ENCODE measurements around the gene ABR.
"Not testable (repeated sequence)": the region's sequence is repeated elsewhere in the genome, so short reads cannot be mapped to it uniquely, and the experiment has no call there.

The ABR gene

DNA sequence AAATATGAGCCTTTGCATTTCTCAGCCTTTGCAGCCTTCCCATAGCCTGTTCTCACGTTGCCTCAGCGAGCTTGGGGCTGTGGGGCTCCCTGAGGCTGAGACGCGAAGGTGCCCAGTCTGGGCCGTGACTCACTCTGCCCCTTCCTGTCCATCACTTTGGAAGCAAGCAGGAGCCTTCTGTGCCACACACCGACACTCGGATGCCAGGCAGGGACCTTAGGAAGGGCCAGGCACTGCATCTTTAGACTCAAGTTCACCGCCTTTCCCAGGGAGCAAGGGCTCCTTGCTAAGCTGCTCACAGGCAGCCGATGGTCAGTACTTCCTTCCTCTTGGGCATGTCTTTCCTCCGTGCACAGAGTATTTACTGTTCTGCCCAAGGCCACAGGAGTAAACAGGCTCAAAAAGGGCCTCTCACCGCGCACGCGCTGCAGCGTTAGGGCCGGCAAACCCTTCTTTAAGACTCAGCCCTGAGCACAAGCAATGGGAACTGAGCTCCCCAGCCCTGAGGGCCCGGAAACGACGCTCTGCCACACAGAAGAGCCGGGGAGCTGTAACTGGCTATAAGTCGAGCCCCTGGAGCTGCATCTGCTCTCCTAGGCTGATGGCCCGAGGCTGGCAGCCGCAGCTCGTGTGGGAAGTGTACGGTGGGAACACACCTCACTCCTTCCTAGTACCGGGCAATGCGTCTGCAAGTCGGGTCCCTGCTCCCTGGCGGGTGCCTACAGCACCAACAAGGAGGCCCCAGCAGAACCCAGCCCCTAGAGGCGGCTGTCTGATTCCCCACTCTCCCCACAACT is 175.6 kb downstream of the ABR start:
- DNase-seq = no peak

DNA sequence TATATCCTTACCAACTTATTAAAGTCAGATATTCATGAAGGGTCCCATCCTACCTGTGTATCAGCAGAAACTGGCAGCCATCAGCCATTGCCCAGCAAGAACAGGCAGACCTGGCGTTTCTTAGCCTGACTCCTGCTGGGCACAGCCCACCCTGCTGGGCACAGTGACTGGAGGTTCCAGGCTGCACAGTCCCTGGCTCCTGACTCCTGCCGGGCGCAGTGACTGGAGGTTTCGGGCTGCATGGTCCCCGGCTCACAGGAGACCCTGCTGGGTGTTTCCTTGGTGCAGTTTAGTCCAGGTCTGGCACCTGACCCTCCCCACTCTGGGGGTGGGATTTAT is 176.2 kb downstream of the ABR start:
- no peak for DNase-seq

DNA sequence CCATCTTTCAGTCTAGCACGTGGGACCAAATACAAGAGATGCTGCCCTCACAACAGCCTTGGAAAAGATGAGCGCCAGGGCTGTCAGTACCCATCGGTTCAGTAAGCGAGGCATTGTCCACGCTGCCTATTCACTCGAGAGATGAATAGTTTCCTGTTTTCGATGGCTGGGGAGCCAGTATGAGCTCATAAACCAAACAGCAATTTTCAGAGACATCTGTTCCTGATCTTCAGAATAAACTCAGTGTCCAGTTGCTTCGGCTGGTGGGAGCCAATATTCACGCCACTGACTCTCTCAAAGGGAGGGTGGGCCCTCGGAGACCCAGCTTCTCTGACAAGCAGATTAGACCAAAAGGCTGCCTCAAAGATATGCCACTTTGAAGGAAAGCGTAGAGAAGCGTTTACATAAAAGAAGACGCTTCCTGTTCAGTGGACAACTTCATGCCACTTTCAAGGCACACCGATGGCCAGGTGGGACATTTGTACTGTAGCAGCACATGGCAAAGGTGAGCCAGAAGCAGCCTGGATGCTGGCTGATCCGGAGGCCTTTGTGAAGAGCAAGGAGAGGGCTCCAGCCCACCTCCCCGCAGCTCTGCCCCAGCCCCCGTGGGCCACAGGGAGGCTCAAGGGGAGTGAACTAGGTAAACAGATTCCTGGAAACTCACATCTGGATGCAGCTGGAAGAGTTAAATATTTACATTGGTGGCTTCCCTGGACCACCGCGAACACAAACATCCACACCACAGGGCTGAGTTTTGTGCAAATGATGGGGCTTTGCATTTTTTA is 176.8 kb downstream of the ABR start:
- DNase-seq = no peak

DNA sequence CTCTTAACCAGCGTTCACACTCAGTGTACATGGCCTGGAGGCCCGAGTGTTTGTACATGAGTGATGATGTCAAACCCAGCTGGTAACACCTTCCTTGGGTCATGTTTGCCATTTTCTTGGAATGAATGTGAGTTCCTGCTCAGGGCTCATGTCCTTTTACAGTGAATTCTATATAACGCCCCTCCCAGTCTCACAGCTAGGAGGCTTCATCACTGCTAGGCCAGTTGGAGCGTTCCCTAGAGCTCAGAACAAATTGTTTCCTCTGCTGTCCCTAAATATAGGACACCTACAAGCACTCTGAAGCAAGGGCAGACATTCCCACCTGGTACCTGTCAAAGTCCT is 177.4 kb downstream of the ABR start:
- no peak for DNase-seq

DNA sequence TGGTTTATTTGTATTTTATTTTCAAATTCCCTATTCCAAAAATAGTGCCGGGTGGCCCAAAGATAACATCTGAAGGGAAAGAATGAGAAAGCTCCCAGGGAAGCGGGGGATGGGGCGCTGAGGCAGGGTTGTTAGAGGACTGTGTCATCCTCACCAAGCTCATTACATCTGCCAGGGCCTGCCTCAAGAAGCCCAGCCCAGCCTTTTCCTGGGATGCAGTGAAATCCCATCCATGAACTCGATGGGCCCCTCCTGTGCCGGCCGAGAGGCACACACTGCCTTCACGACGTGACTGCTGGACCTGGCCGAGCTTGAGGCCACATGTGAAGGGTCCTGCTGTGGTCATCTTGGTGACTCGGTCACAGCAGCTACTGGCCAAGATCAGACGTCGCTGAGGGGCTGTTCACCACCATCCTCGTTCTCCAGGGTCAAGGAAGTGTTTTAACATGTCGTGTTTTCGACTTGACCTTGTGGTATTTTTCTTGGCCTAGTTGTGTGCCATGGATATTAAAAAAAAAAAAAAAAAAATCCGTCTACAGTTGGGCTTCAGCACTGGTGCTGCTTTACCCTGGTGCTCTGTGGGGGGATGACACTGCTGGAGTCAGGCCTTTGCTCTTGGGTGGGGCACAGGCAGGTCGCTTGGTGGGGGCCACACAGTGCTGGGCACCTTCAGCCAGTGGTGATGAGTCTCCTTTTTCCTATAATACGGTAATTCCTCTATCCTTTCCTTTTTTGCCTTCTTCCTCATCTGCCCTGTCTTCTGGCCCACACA is 178.0 kb downstream of the ABR start:
- no peak for DNase-seq

DNA sequence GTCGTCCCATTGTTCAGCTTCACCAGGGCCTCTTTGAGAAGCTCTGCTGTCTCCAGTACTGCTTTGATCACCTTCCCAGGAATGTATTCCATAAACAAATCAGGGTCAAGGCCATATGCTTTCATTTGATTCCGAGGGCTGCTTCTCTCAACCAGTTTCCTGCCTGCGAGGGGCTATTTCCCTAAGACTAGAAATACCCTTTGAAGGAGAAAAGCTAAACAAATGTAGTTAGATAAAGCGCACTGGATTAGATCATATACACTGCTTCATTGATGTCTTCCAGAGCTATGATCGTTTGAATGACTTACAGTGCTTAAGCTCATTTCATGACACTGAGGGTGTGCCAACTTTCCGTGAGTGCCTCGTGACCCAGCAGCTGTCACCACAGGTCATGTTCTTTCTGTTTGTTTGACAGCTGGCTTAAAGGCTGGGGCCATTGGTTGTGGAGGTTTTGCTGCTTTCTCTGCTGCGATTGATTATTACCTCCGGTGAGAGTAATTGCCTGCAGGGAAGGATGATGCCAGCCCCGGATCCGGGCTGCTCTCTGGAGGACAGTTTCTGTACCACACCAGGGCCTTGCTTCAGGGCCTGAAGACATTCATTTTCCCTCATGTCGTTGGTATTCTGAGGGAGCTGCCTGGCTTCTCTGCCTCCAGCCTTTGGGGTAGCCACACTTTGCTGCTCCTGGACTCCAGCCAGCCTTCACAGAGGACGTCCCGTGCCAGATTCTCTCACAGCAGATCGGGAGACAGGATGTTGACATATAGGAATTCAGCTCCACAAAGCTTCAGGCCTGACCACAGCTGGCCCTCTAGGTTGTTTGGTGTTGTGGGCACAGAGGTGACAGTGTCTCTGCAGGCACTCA is 179.0 kb downstream of the ABR start:
- no peak for DNase-seq

DNA sequence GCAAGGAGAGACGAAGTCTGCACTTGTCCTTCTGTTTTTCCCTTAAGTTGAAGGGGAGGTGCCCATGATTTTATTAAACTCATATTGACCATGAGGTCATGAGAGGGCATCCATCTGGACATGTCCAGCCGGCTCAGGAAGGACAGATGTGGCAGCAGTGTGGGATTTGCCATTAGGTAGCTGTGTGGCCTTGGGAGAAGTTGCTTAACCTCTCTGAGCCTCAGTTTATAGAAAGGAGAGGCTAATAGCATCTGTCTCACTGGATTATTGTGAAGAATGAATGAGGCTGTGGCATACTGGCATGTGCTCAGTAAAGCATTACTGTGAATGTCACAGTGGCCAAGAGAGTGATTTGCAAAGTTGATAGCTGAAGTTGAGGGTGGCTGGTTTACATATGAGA is 181.7 kb downstream of the ABR start:
- DNase-seq = no peak

DNA sequence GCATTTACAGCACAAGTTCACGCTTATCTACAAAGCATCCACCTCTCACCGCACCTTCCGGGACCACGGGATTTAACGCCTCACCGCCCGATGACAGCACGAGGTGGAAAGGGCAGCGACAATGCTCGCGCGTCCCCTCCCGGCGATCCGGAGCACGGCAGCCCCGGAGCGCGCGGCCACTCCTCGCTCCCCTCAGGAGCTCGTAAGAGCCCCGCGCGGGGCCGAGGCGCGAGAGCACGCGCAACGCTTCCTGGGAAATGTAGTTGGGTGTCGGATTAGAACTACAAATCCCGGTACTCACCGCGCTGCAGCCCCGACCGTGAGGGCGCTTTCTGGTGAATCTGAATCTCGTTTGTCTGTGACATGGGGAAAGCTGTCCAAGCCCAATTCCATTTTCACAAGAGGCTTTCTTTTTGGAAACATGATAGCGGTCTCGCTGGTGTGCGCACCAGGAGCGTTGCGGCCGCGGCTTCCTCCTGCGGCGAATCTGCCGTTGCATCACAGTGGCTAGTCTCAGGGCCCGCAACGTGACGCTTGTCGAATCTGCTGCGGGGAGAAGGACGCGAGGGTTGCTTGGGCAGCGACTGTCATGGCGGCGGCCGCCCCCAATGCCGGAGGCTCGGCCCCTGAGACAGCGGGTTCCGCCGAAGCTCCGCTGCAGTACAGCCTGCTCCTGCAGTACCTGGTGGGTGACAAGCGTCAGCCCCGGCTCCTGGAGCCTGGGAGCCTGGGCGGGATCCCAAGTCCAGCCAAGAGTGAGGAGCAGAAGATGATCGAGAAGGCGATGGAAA is 183.0 kb downstream of the ABR start, which contains the start of gene TIMM22:
TIMM22 (plus strand) TSS at position 576 of the 791 bp plus-strand sequence; CDS start at position 590, 14 bp downstream.
- peak; percentile 81 for DNase-seq

DNA sequence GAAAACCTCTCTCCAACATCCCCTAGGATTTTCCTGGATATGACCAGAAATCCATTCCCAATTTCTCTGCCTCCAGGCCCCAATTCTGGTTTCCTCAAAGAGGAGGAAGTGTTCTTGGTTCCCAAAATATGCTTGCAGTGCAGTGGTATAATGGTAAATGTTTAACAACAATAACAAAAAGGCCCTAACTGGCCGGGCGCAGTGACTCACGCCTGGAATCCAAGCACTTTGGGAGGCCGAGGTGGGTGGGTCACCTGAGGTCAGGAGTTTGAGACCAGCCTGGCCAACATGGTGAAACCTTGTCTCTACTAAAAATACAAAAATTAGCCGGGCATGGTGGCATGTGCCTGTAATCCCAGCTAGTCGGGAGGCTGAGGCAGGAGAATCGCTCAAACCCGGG is 184.5 kb downstream of the ABR start:
- DNase-seq = not testable (repeated sequence)

DNA sequence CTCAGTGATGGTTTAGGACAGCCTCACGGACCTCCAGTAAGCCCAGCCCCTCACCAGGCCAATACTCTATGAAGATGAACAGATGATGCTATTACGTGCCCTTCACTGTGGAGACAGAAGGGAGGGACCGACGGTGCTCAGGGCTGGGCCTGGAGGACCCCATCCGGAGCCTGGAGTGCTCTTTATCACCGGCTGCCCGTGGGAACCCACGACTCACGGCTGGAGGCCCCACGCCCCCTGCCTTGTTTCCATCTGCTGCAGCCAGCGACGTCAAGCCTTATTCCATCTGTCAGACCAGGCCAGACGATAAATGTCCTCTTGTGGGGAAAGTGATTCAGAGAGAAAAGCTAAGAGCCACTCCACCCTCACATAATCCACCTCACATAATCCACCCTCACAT is 186.8 kb downstream of the ABR start:
- no peak for DNase-seq

DNA sequence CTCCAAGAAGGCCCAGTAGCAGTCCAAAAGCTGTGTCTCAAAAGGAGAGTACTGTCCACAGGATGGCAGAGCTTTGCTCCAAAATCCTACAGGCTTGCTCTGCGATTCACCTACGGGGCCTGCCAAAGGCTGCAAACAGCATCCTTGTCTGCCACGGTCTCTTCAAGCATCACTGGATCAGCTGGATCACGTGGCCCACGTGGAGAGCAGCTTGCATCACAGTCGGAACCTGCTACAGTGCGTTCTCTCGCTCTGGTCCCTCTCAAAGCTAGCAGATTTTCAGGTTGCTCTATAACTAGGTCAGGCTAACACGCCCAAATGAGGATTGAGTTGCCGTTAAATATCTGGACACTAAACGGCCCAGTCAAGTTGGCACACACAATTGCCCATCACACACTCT is 191.2 kb downstream of the ABR start:
- no peak for DNase-seq

DNA sequence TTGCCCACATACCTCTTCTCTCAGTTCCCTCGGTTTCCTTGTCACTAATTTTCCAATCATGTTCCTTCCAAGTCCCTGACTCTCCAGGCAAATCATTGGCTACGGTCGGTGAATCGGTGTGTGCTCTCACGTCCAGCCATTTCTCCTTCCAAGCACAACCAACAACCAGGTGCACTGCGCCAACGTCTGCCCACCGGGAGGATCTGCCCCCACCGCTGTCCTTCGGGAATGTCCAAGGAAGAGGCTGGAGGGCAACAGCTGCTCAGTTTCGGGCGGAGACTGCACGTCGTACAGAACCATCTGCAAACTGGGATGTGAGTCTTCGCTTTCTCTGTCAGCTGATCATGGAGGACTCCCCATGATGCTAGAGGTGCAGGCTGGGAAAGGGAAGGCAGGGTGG is 191.8 kb downstream of the ABR start:
- no peak for DNase-seq

DNA sequence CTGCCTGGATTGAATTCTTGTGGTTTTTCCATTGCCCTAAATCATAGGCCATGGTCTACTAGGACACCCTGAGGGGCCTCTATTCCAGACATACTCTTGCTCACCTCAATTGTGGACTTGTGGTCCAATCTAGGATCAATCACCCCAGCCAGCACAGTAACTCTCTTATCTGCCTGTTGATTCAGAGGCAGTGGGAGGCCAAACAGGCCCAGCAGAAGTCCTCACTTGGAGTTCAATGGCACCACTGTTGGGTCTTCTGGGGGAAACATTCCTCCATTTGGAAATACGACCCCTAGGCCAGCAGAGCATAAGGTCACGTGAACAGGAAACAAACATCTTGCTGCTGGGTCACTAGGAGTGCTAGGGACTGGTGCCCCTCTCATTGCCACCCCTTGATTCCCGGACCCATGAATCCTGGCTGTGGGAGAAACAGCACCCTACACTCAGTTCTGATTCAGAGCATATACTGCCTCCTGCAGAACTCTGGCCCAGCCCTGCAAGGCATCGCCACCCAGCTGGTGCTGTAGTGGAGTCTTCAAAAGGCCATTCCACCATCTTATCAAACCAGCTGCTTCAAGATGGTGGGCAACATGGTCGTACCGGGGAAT is 193.4 kb downstream of the ABR start:
- no peak for DNase-seq

DNA sequence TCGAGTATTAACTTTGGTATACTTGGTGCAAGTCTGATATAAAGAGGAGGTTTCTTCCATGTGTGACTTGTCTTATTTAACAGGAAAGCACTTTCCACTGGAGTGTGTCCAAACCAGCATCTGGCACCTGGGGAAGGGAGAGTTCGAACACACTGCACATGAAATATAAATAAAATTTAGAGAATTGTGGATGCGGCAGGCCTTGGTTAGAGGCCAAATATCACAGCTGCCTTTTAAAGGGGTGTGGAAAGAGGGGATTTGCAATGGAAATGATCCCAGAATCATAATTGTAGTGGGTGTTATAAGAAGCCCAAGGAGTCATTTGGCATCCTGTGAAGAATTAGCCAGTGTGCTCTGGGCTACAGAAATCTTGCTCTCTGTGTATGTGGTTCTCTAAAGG is 195.9 kb downstream of the ABR start:
- DNase-seq = no peak

DNA sequence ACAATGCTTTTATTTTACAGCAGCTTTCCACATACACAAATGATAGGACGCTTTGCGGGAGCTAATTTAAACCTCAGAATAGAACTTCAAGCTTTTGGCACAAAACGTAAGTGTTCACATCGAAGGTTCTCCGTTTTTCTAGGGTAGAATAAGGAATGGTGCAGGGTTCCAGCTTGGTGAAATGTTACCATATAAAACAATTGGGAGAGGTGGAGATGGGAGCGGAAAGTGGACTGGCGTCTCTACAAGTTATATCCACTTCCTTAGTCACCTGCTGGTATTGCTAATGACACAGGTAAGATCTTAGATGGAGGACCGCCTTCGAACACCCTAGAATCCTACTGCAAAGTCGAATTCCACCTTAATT is 198.5 kb downstream of the ABR start:
- no peak for DNase-seq

DNA sequence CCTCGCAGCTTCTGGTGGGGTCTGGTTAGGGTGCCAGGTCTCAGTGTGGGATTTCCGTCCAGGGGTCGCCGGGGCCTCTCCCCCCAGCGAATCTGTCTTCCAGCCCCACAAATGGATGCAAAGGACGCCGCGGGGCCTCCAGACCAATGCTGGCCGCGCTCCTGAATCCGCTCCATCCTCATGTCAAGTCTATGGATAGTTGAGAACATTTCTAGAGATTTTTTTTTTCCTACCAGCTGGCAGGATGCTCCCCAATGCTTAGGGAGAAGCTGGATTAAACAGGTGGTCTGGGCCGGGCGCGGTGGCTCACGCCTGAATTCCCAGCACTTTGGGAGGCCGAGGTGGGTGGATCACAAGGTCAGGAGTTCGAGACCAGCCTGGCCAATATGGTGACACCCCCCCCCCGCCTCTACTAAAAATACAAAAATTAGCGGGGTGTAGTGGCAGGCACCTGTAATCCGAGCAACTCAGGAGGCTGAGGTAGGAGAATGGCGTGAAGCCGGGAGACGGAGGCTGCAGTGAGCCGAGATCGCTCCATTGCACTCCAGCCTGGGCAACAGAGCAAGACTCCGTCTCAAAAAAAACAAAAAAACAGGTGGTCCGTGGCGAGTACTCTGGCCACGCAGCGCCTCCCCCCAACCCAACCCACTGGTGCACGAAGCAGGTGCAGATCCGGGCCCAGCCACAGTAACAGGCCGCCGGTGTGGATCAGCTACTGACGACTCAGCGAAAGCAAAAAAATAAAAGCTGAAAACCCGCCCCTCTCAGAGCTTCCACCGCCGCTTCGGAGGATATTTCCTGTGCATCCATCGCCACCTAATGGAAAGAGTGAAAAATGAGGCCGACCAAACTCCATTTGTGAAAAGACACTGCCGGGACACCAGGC is 199.1 kb downstream of the ABR start:
- peak; percentile 9 for DNase-seq

DNA sequence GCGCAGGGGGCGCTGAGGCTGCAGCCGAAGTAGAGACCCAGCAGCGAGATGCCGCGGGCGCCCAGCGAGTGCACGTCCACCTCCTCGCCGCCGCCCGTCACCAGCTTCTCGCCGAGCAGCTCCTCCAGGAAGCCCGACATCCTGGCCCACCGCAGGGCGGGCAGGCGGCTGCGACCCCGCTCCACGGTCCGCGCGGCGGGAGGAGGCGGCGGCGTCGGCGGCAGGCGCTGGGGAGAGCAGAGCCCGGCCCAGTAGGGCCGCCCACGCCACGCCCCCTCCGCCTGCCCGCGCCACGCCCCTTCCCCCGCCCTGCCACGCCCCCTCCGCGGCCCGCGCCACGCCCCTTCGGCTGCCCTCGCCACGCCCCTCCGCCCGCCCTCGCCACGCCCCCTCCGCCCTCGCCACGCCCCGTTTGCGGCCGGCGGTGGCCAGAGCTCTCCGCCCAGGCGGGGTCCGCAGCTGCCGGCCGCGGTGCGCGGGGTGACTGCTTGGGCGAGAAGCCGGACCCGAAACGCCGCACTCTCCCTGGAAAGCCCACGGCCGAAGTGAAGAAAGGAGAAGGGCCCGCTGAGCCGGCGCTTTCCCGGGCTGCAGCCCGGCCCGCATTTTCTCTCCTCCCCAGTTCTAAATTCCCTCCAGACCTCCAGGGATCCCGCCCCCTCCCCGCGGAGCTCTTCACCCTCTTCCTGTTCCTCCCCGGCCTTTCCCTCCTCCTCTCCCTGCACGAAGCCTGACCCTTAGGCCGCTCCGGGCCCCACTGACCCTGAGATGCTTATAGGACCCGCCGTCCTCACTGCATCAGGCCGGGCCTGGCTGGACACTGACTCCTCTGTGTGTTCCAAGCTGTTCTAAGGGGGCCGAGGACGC is 200.0 kb downstream of the ABR start, which contains the start of gene NXN:
NXN (minus strand) TSS at position 238 of the 867 bp plus-strand sequence.
- no peak for DNase-seq

DNA sequence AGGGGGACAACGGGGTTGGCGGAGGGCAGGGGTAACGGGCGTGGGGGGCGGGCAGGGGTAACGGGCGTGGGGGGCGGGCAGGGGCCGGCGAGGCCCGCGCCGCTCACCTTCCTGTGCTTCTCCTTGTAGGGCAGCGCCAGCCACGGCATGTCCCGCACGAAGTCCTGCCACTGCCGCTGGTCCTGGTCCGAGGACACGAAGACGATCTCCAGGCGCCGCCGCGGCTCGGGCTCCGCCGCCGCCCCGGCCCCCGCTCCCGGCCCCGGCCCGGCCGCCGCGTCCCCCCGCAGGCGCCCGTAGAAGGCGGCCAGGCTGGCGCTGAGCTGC is 200.6 kb downstream of the ABR start:
- no peak for DNase-seq
